CD4-positive, alpha-beta T cell treated with Interferon alpha-2 for 1 hour (primary cell): Measurements from ENCODE around the gene RHO.

Experiments
- DNase-seq, 2 donors: peaks; one replicate each; pipeline ENCODE4 v3.0.0-alpha.2; 2020 to 2022

The RHO gene

GRCh38 chr3:129520960-129521359 is 7.5 kb upstream of the RHO start:
- DNase-seq: no peak

- DNase-seq: no peak
These were observed 6.8 kb upstream of the RHO start for GRCh38 chr3:129521611-129522010.

- no peak for DNase-seq
These were observed 5.5 kb upstream of the RHO start for GRCh38 chr3:129522953-129523352.

GRCh38 chr3:129524081-129524480 is 4.4 kb upstream of the RHO start:
- DNase-seq: no peak

- peak in 1 of 2 donors; percentile 48 for DNase-seq
These were observed 3.0 kb upstream of the RHO start for GRCh38 chr3:129525341-129525968.

- DNase-seq: peak; percentile 14 to 56
These were observed 2.1 kb upstream of the RHO start for GRCh38 chr3:129526121-129526900.

GRCh38 chr3:129527262-129527661 is 1.2 kb upstream of the RHO start:
- no peak for DNase-seq

GRCh38 chr3:129529436-129530210 is 1.2 kb downstream of the RHO start:
- DNase-seq: no peak

GRCh38 chr3:129530251-129530791 is 1.9 kb downstream of the RHO start:
- no peak for DNase-seq

- DNase-seq: no peak
These were observed 2.4 kb downstream of the RHO start for GRCh38 chr3:129530821-129531220.

- no peak for DNase-seq
These were observed 3.3 kb downstream of the RHO start for GRCh38 chr3:129531699-129532098.

GRCh38 chr3:129532261-129532660 is 3.8 kb downstream of the RHO start:
- DNase-seq: no peak

- no peak for DNase-seq
These were observed 5.0 kb downstream of the RHO start for GRCh38 chr3:129533406-129533805.

- no peak for DNase-seq
These were observed 6.1 kb downstream of the RHO start for GRCh38 chr3:129534428-129535027.

GRCh38 chr3:129535075-129535474 is 6.6 kb downstream of the RHO start:
- DNase-seq: no peak

GRCh38 chr3:129536374-129536667 is 7.9 kb downstream of the RHO start:
- DNase-seq: no peak

GRCh38 chr3:129536804-129537203 is 8.4 kb downstream of the RHO start:
- no peak for DNase-seq

- no peak for DNase-seq
These were observed 10.8 kb downstream of the RHO start for GRCh38 chr3:129539206-129539605.

- DNase-seq: no peak
These were observed 12.5 kb downstream of the RHO start for GRCh38 chr3:129540776-129541516.

GRCh38 chr3:129542747-129543146 is 14.3 kb downstream of the RHO start:
- no peak for DNase-seq

- no peak for DNase-seq
These were observed 14.8 kb downstream of the RHO start, which contains the start of gene H1-8 for GRCh38 chr3:129543156-129543790. H1-8 (plus strand) TSS chr3:129543175; CDS start chr3:129543219, 44 bp downstream.

GRCh38 chr3:129543999-129544398 is 15.6 kb downstream of the RHO start:
- DNase-seq: no peak
